Cortex of kidney (tissue), 1 donor: ENCODE measurements around the gene BMP6.
"Not testable (repeated sequence)": the region's sequence is repeated elsewhere in the genome, so short reads cannot be mapped to it uniquely, and the experiment has no call there.

Experiments
- DNase-seq: peaks from one replicate; lab custom pipeline; 2025; lab: John Stamatoyannopoulos, UW

BMP6 gene

DNA sequence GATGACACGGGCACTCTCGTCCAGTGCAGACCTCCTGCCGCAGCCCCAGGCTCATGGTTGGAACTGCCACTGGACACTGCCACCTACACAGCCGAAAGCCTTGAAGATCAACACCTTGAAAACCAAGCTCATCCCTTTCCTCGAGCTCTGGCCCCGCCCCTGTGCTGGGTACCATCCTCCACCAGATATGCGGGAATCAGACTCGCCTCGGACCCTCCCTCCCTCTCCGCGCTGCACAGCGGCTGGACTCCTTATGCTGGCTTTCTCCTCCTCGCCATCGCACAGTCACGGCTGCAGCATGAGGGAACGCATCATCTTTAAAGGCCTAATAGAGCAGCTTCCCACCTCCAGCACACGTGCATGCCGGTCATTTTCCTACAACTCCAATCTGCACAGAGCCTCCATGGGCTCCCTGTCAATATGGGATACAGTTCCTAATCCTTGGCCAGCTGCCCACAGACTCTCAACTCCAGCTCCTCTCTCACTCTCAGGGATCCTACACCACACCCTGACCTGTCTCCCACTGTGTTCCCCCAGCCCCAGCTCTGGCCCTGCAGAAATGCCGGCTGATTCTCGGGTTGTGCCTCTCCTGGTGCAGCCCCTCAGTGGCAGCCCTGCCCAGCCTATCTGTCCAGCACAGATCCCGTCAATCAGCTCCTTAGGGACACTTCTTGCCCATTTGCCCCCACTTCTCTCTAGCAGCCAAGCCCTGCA lies 161.5 kb downstream of the BMP6 start:
- no peak for DNase-seq

DNA sequence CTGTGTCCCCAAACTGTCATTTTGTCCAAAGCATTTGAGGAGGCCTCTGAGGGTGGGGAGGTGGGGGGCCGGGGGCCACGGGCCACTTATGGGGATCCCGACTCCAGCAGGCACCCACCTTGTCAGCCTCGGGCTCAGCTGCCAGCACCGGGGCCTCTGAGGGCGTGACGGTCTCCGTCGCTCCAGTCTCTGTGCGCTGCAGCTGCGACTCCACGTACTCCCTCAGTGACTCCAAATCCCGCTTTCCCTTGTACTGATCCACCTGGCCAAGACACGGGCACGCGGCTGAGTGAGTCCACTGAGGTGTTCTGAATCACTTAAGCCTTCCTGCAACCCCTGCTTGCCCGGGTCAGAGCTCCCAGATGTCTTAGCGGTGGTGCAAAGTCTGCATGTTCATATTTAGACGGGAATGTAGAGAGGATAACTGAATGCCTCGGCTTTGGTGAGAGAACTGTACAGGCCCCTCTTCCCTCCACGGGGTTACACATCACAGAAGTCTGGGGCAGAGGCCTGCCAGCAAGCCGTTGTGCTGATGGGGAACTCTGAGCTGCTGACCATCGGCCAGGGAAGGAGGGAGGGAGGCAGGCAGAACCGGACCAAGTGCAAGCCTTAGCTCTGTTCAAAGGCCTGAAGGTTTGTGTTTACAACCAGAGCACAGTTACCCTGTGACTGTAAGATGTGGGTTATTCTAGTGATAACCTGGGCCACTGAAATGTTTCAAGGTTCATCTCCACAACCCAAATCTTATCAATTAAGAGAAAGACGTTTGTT lies 162.9 kb downstream of the BMP6 start:
- no peak for DNase-seq

DNA sequence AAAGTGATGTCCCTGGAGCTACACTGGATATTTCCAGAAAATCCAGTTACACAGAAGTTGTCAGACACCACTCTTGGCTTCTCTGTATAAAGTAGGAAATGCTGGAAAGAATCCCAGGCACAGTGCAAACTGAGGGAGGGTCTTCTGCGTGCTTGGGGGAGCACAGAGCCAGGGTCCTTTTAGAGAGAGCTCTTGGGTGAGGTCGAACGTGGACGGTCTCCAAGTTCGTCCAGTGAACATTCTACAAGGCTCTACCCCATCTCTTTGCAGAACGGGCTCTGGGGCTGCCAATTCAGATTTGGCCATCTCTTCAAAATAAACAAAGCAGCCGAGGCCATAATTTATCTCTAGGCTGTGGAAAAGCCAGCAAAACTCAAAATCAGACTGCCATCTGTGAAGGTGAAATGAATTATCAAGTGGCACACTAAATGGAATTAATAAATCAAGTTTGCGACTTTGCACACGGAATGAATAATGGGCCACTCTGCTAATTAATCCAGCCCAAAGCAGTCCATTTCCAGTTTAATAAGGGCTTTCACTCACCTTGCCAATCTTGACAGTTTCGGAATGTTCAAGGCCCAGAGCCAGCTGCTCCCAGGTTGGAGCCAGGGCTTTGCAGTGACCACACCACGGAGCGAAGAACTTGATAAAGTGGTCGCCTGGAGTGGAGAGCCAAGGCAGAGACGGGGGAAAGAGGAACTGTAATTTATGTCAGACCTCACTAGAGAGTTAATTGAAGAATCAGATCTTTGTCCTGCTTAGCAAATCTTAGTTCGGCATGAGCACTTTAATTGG lies 165.4 kb downstream of the BMP6 start:
- DNase-seq: no peak

DNA sequence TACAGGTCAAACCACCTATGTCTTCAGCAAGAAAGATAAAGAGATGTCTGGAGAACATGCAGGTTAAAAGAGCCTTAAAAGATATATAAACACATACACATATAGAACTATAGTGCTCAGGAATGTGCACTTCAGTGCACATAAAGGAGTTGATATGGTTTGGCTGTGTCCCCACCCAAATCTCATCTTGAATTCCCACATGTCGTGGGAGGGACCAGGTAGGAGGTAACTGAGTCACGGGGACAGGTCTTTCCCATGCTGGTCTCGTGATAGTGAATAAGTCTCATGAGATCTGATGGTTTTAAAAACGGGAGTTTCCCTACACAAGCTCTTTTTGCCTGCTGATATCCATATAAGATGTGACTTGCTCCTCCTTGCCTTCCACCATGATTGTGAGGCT lies 166.5 kb downstream of the BMP6 start:
- DNase-seq: not testable (repeated sequence)

DNA sequence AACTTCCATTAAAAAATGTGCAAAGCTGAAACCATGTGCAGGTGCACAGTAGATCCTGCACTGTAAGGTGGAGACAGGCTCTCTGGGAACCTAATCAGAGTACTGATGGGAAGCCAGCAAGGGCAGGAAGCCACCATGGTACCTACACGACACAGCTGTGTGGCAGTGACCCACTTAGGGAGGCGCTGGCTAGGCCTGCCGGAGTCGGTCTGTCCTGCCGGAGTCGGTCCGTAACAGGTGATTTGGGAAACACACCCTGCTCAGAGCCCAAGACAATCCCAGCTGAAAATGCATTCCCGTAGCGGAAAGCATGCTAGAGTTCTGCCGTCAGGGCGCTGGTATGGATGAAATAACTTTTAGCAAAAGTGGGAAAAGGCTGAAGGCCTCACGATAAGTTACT lies 167.4 kb downstream of the BMP6 start:
- DNase-seq: no peak

DNA sequence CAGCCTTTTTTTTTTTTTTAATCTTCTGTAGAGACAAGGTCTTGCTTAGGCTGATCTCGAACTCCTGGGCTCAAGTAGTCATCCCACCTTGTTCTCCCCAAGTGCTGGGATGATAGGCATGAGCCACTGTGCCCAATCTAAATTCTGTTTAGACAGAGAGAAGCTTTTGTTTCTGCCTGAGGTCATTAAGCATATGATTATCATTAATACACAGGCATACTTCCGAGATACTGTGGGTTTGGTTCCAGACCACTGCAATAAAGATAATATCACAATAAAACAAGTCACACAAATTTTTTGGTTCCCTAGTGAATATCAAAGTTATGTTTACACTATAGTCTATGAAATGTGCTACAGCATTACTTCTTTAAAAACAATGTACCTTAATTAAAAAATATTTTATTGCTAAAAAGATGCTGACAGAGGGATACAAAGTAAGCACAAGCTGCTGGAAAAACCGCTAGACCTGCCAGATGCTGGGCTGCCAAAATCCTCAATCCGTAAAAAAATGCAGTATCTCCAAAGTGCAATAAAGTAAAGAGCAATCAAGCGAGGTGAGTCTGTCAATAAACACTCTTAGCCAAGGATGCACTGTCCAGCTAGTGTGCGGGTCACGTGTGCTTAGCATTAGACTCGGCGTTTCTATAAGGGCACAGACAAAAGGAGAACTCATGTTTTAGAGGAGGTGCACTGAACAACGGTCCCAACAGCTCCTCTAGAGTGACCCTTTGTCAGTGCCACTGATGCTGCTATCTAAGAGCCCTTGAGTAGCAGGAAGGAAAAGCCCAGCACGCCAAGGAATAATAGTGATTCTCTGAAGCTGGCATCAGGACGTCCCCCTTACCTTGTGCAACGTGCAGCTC lies 168.6 kb downstream of the BMP6 start:
- DNase-seq: no peak

DNA sequence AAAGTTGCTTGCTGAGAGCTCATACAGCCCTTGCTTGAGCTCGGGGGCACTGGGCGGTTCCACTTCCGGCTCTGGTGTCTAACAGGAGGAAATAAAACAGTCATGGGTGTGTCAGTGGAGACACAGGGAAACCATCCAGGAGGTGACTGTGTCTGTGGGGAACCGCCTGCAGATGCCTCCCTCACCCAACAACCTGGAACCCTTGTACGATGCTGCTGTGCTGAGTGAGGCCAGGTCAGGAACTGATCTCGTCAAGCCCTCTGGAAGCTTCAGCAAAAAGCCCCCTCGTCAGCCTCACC lies 169.2 kb downstream of the BMP6 start:
- no peak for DNase-seq

DNA sequence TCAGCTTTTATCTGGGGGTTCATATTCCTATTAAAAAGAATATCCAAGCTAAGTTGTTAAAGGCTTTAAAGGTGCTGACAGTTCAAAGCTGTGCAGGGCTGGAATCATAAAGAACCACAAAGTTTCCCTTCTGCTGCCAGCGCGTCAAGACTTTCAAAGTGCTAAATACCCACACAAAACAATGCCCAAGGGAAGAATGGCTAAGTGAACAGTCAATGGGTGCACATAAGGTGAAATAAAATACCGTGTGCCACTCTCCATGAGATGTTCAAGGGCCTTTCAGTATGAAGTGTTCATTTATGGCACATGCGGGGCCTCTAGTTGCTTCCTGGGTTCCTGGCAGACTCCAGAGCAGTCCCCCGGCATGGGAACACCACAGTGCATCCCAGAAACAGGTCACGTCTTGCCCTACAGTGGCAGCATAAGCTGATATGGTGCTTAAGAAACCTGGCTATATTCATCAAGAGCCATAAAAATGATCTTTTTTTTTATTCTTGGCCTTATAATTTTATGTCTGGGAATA lies 170.6 kb downstream of the BMP6 start:
- DNase-seq: no peak

DNA sequence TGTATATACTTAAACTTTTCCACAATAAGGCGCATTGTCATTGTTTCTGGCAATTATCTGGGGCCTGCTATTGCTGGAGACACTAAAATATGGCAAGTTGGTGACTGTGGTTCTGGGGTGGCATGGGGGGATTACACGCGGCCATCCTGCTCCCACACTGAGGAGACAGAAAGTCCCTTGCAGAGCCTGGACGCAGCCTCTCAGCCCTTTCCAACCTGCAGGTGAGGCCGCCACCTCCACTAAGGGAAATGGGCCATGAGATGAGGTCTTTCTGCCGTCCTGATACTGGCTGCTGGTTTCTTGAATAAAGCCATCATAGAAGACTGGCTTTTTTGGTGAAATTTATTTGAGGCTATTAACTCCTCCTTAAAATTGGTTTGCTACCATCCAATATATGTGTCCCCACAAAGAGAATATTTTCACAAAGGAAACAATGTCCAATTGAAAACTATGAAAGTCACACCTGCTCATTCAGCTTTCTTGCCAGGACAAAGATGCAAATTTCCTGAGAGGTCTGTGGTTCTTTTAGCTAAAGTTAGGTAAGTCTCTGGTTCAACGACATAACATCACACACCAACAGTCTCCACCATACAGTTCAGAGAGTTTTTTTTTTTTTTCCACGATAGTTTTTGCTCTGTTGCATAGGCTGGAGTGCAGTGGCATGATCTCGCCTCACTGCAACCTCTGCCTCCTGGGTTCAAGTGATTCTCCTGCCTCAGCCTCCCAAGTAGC lies 171.7 kb downstream of the BMP6 start:
- DNase-seq: no peak

DNA sequence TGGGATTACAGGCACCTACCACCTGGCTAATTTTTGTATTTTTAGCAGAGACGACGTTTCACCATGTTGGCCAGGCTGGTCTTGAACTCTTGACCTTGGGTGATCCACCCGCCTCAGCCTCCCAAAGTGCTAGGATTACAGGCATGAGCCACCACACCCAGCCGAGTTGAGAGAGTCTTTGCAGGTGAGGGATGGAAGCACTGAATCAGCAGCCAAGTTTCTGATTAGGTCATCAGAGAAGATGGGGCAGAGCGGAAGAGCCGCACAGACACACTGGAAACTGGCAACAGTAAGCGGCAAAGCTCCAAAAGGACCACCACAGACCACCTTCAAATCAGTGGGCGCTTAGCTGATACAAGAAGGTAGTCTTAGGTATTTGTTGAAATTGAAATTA lies 172.3 kb downstream of the BMP6 start:
- not testable (repeated sequence) for DNase-seq

DNA sequence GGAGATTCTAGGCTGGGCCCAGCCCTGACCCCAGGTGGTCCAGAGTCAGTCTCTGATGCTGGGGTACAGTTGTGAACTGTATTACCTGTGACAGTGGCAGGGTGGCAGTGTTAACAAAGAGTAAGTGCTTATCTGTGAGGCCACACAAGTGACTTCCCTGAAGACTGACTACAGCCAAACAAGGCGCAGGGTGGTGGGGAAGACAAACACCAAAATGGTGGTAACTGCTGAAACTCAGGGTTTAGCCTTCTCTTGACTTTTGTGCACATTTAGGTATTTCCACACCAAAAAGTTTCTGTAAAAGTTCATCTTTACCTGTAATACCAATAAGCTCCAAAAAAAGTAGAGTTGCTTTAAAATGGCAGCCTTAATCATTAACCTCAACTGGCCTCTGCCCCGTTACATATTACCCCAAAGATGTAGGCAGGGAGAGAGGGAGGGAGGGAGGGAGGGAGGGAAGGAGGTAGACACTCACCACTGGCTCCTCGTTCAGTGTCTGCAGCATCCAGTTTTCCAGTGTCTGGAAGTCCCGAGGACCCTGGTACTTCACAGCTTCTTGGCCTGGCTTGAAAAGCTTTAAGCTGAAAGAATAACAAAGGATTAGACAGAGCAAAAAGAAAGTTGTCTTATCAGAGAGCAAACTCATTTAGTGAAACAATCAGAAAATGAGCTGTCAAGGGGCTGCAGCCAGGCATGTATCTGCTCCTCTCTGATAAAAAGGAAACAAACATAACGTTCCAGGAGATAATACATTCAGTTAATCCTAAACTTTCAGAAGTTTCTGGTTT lies 173.4 kb downstream of the BMP6 start:
- DNase-seq: no peak

DNA sequence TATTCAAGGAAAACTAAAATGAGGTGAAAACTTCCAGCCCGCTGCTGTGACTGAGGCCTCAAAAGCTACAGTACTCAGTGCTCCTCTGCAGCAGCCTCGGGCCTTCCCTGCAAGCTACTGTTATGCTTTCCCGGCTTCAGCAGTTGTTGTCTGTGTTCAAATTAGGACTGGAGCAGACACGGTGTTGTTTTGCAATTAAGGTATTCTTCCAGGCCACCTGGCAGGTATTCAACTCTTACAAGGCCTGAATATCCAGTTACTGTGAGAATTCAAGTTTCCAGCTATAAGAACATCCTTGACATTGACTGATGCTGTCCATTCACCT lies 174.0 kb downstream of the BMP6 start:
- no peak for DNase-seq

DNA sequence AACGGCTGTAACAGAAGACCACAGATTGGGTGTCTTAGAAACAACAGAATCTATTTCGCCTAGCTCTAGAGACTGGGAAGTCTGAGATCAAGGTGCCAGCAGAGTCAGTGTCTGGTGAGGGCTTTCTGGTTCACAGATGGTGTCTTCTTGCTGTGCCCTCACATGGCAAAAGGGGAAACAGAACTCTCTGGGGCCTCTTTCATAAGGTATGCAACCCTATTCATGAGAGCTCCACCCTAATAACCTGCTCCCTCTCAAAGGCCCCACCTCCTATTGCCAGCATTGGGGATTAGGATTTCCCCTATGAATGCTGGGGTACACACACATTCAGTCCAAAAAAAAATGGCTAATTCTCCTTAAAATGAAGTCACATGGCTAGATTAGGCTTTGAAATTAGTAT lies 174.7 kb downstream of the BMP6 start:
- DNase-seq: no peak

DNA sequence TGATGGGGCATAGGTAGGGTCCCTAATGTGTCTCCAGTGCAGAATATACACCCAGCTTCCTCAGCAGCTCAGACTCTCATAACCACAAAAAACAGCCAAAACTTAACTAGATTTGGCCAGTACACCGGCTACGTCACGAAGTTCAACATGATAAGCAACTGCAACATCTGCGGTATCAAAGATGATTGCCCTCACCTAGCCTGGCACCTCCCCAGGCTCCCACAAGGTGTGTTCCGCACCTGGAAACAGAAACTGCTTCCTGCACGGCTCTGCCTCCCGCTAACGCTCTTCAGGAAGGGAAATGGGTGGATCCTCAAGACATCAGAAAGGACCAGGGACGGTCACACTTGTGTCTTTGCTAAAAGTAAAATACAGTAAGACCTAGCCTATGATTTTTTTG lies 175.2 kb downstream of the BMP6 start:
- DNase-seq: no peak

DNA sequence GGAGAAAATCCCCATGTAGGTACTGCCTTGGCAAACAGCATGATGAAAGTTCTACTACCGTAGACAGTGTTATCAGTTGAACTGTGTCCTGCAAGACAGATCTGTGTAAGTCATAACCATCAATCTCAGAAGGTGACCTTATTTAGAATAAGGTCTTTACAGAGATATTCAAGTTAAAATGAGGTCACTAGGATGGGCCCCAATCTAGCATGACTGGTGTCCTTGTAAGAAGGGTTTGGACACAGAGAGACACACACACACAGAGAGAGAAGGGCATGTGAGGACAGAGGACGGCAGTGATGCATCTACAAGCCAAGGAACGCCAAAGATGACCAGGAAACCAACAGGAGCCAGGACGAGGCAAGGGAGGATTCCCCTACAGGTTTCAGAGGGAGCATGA lies 175.9 kb downstream of the BMP6 start:
- no peak for DNase-seq

DNA sequence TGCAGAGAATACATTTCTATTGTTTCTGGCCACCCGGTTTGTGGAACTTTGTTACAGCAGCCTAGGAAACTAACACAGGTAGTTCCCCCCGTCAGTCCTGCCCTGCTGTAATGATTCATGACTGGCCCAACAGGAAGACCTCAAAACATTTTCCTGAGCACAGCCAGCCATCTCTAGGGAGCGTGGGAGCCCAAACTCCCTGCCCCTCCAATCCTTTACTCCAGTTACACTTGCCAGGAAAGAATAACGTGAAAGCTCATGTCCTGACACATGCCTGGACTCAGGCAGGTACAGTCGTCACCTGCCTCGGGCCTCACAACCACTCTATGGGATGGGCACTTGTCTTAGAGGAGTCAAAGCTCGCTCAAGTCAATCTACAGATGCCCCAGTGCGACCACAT lies 176.3 kb downstream of the BMP6 start:
- no peak for DNase-seq

DNA sequence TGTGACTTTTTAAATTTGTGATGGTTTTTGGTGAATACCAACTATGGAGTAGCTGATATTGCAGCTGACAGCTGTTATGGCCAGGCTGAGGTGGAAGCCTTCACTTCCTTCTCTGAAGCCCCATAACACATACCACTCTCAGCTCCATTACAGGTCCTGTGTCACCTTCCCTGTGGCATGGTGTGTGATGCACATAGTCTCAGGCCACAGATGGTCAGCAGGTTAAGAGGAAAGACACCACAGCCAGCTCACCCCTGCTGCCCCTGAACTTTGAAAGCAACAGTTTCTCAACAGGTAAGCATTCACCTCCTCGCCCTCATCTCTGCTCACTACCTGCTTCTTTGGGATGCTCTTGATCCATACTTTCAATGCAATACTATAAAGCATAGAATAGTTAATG lies 177.0 kb downstream of the BMP6 start:
- no peak for DNase-seq

DNA sequence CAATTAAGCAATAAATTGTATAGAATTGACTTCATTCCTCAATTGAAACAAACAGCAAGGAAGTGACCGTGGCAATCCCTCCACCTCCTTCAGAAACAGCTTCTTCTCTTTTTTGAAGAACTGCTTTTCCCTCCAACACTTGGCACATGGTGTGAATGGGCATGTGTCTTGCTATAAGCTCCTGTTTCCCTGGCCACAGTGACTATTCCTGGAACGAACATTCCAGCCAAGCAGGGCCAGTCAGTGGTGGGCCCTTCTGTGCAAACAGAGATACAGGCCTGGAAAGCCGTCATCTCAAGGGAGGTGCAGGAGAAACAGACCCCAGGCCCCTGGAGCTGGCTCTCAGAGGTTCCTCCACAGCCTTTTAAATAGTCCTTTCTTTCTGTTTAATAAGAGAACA lies 177.8 kb downstream of the BMP6 start:
- DNase-seq: no peak

DNA sequence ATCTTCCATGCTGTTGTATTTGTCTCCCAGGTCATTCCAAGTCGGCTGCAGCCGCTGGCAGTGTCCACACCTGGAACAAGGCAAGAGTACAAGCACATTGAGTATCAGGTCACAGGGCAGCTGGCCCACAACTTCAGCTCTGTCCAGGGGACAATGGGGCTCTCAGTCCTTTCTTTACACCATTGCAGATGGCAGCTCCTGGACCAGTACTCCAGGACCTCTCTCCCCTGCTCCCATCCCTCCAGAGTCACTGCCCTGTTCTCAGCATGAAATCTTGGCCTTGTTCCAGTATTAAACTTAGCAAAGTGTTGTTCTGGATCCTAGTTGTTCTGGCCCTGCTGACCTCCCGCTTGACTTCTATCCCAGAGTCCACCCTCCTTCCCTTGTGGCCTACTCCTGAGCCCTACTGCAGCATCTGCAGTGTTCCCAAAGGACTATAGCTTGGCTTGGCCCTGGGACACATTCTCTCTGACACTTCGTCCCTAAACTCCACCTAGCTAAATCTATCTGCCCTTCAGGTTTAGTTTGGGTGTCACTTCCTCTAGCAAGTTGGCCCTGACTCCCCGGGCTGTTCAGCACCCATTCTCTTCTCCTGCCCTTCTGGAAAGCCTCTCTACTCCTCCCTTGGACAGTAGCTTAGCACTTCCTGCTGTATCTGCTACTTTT lies 178.9 kb downstream of the BMP6 start:
- DNase-seq: no peak

DNA sequence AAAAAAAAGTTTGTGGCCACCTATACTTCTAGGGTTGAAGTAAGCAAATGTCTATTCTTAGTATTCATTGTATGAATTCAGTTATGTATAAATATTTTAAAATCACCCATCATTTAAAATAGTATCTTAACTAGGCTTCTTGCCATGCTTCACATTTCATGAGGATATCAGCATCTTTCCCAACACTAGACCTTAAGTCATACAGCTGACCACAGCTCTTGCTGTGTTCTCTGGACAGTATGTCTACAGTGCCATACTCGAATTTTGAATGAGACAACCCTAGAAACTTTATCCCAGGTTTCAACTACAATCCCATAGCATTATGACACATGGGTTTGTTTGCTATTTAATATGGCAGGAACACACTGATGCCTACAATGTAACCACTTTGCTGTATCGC lies 179.5 kb downstream of the BMP6 start:
- no peak for DNase-seq
